Sciatic nerve (tissue), 2 donors: Measurements from ENCODE around the gene NYNRIN. TPM values are rescaled to one million over a fixed set of nuclear protein-coding genes. Genes with fewer than 3 reads are reported as not detected.

Experiments
- ATAC-seq: fragments of 200-7000 bp; cut with Tn5 transposase; one replicate; pipeline ENCODE4 v1.9.1; 2020; ENCODE audit warnings: mild to moderate bottlenecking, moderate library complexity
- DNase-seq: peaks from one replicate; pipeline ENCODE4 v3.0.0-alpha.2; 2020; ENCODE audit warnings: low spot score
- intact Hi-C: fragments of 100-400 bp; cut with DNase I; formaldehyde crosslinking; loops from one replicate; pipeline ENCODE4 v1.14.2; 2022
- total RNA-seq: library from RNA; stranded (reverse); fragmentation: NEBNext Ultra II Directional; extraction: Animal tissue kit (Norgen Biotek cat#: 25700); gene quantifications from one replicate; pipeline ENCODE4 v1.2.1, GENCODE V29; 2021
- donor health status: DM: no; HTN: no; CAD: no.
- donor health status: DM: no; HTN: no; CAD: no.

NYNRIN gene
- total RNA-seq, 1 donor from 2014 or later, result 20.0 TPM

GRCh38 chr14:24407608-24408325 is 9.0 kb downstream of the NYNRIN start:
- DNase-seq, result no peak
- intact Hi-C loops, result no loop called here
- ATAC-seq, result no peak

- ATAC-seq (no peak), DNase-seq (no peak)
- intact Hi-C loops, result no loop called here
Observed at GRCh38 chr14:24408764-24409163, 10.0 kb downstream of the NYNRIN start.

GRCh38 chr14:24409192-24409591 is 10.4 kb downstream of the NYNRIN start:
- ATAC-seq (no peak), DNase-seq (no peak)
- intact Hi-C loops, result no loop called here

GRCh38 chr14:24409956-24410355 is 11.2 kb downstream of the NYNRIN start:
- intact Hi-C loops, result loop anchor here (5.0 kb wide), 1 partner anchor 1448 kb away; no protein-coding TSS in a partner anchor
- ATAC-seq, result no peak
- DNase-seq, result no peak

- DNase-seq (no peak), ATAC-seq (peak; percentile 31)
- intact Hi-C loops, result loop anchor here (5.0 kb wide), 1 partner anchor 1449 kb away; no protein-coding TSS in a partner anchor
Observed at GRCh38 chr14:24411443-24412389, 12.9 kb downstream of the NYNRIN start.

- DNase-seq (no peak), ATAC-seq (no peak)
- intact Hi-C loops, result loop anchor here (5.0 kb wide), 1 partner anchor 1452 kb away; no protein-coding TSS in a partner anchor
Observed at GRCh38 chr14:24414077-24414476, 15.3 kb downstream of the NYNRIN start.

GRCh38 chr14:24414732-24415420 is 16.1 kb downstream of the NYNRIN start:
- no peak for DNase-seq

GRCh38 chr14:24415421-24416253 is 16.8 kb downstream of the NYNRIN start:
- ATAC-seq (peak; percentile 3), DNase-seq (no peak)
- intact Hi-C loops, result no loop called here

More at GRCh38 chr14:24414732-24415420, 16.1 kb downstream of the NYNRIN start:
- no peak for ATAC-seq
- intact Hi-C loops, result loop anchor here (5.0 kb wide), 1 partner anchor 1453 kb away; no protein-coding TSS in a partner anchor

- ATAC-seq (no peak), DNase-seq (no peak)
- intact Hi-C loops, result no loop called here
Observed at GRCh38 chr14:24416254-24416931, 17.6 kb downstream of the NYNRIN start.

- ATAC-seq (peak; percentile 9), DNase-seq (no peak)
- intact Hi-C loops, result no loop called here
Observed at GRCh38 chr14:24416932-24417619, 18.3 kb downstream of the NYNRIN start.

GRCh38 chr14:24417832-24418491 is 19.2 kb downstream of the NYNRIN start:
- ATAC-seq (no peak), DNase-seq (no peak)
- intact Hi-C loops, result no loop called here

GRCh38 chr14:24418492-24418873 is 19.7 kb downstream of the NYNRIN start:
- DNase-seq, result peak; percentile 48
- ATAC-seq, result no peak
- intact Hi-C loops, result no loop called here

GRCh38 chr14:24422261-24422660 is 23.5 kb downstream of the NYNRIN start:
- DNase-seq (no peak), ATAC-seq (no peak)
- intact Hi-C loops, result no loop called here

- no peak for ATAC-seq
- intact Hi-C loops, result no loop called here
- DNase-seq, result no peak
Observed at GRCh38 chr14:24422694-24423601, 24.1 kb downstream of the NYNRIN start.

GRCh38 chr14:24425704-24426103 is 26.9 kb downstream of the NYNRIN start:
- DNase-seq (no peak), ATAC-seq (no peak)
- intact Hi-C loops, result no loop called here
